H9 (cell line): ENCODE measurements around the gene MORN3. TPM values are rescaled to one million over a fixed set of nuclear protein-coding genes. Genes with fewer than 3 reads are reported as not detected.

ENCODE experiments used
- DNase-seq: peaks from one replicate; pipeline ENCODE4 v3.0.0-alpha.2; 2017
- H2AFZ ChIP-seq: one replicate; pipeline ENCODE4 v1.6.1; 2013; ENCODE audit warnings: mild to moderate bottlenecking, low read length, control low read depth, moderate library complexity
- H2AK5ac ChIP-seq: 2 replicates; pipeline ENCODE4 v1.6.1; 2013; ENCODE audit warnings: low read length, control low read depth, mixed read lengths; ENCODE audit not compliant: insufficient read length
- H2BK120ac ChIP-seq: one replicate; pipeline ENCODE4 v1.6.1; 2013; ENCODE audit warnings: low read depth, mild to moderate bottlenecking, low read length, control low read depth, inconsistent platforms; ENCODE audit not compliant: poor library complexity, severe bottlenecking
- H2BK12ac ChIP-seq: 2 replicates; pipeline ENCODE4 v1.6.1; 2013; ENCODE audit warnings: low read length, control low read depth, mixed read lengths, low read depth; ENCODE audit not compliant: insufficient read length
- H2BK15ac ChIP-seq: 2 replicates; pipeline ENCODE4 v1.6.1; 2013; ENCODE audit warnings: low read depth, low read length, control low read depth
- H2BK20ac ChIP-seq: one replicate; pipeline ENCODE4 v1.6.1; 2013; ENCODE audit warnings: low read depth, mild to moderate bottlenecking, low read length, control low read depth, inconsistent platforms; ENCODE audit not compliant: poor library complexity, severe bottlenecking
- H2BK5ac ChIP-seq: 2 replicates; pipeline ENCODE4 v1.6.1; 2013; ENCODE audit warnings: low read length, control low read depth, mixed read lengths; ENCODE audit not compliant: insufficient read length
- H3K14ac ChIP-seq: 2 replicates; pipeline ENCODE4 v1.6.1; 2013; ENCODE audit warnings: low read length, control low read depth; ENCODE audit not compliant: insufficient read depth
- H3K18ac ChIP-seq: 2 replicates; pipeline ENCODE4 v1.6.1; 2013; ENCODE audit warnings: low read depth, mild to moderate bottlenecking, mixed read lengths, low read length, control low read depth; ENCODE audit not compliant: insufficient read length
- H3K23ac ChIP-seq: 2 replicates; pipeline ENCODE4 v1.6.1; 2013; ENCODE audit warnings: low read length, control low read depth, mixed read lengths, low read depth; ENCODE audit not compliant: insufficient read length
- H3K23me2 ChIP-seq: 2 replicates; pipeline ENCODE4 v1.6.1; 2013; ENCODE audit warnings: low read depth, mild to moderate bottlenecking, mixed read lengths, low read length, control low read depth; ENCODE audit not compliant: insufficient read length, poor library complexity, severe bottlenecking
- H3K27ac ChIP-seq: 2 replicates; pipeline ENCODE4 v1.5.1; 2013; ENCODE audit warnings: low read length, control low read depth, mixed read lengths, low read depth; ENCODE audit not compliant: insufficient read length
- H3K27me3 ChIP-seq: 2 replicates; pipeline ENCODE4 v1.6.1; 2013; ENCODE audit warnings: low read length, control low read depth, inconsistent platforms; ENCODE audit not compliant: insufficient read depth
- H3K4ac ChIP-seq: 2 replicates; pipeline ENCODE4 v1.6.1; 2013; ENCODE audit warnings: low read depth, mild to moderate bottlenecking, control low read depth, inconsistent platforms, low read length, moderate library complexity
- H3K4me1 ChIP-seq: 2 replicates; pipeline ENCODE4 v1.6.1; 2013; ENCODE audit warnings: low read length, control low read depth, inconsistent platforms; ENCODE audit not compliant: insufficient read depth
- H3K4me2 ChIP-seq: 2 replicates; pipeline ENCODE4 v1.6.1; 2013; ENCODE audit warnings: low read length, control low read depth, mixed read lengths; ENCODE audit not compliant: insufficient read length, insufficient read depth
- H3K56ac ChIP-seq: 2 replicates; pipeline ENCODE4 v1.6.1; 2013; ENCODE audit warnings: low read depth, mild to moderate bottlenecking, mixed read lengths, low read length, control low read depth; ENCODE audit not compliant: insufficient read length
- H3K79me1 ChIP-seq: 2 replicates; pipeline ENCODE4 v1.6.1; 2013; ENCODE audit warnings: low read depth, mild to moderate bottlenecking, moderate library complexity, low read length, control low read depth, inconsistent platforms; ENCODE audit not compliant: insufficient read depth, poor library complexity, severe bottlenecking
- H3K79me2 ChIP-seq: 2 replicates; pipeline ENCODE4 v1.6.1; 2013; ENCODE audit warnings: low read length, control low read depth, inconsistent platforms; ENCODE audit not compliant: insufficient read depth
- H3K9ac ChIP-seq: 2 replicates; pipeline ENCODE4 v1.6.1; 2013; ENCODE audit warnings: low read length, control low read depth, mixed read lengths; ENCODE audit not compliant: insufficient read length; ENCODE audit errors: extremely low read depth
- H3K9me3 ChIP-seq: one replicate; pipeline ENCODE4 v1.6.1; 2013; ENCODE audit warnings: low read depth, low read length, inconsistent platforms; ENCODE audit not compliant: control insufficient read depth
- H3T11ph ChIP-seq: one replicate; pipeline ENCODE4 v1.6.1; 2013; ENCODE audit warnings: mild to moderate bottlenecking, low read length, control low read depth, inconsistent platforms
- H4K20me1 ChIP-seq: one replicate; pipeline ENCODE4 v1.6.1; 2013; ENCODE audit not compliant: control insufficient read depth, insufficient read length, insufficient read depth
- H4K5ac ChIP-seq: 2 replicates; pipeline ENCODE4 v1.6.1; 2013; ENCODE audit warnings: low read depth, mild to moderate bottlenecking, mixed read lengths, low read length, control low read depth; ENCODE audit not compliant: insufficient read length
- H4K8ac ChIP-seq: replicated peaks from 2 replicates; pipeline ENCODE4 v1.6.1; 2013; ENCODE audit warnings: low read length, control low read depth, mixed read lengths, low read depth; ENCODE audit not compliant: insufficient read length
- H4K91ac ChIP-seq: 2 replicates; pipeline ENCODE4 v1.6.1; 2013; ENCODE audit warnings: low read depth, mild to moderate bottlenecking, moderate library complexity, mixed read lengths, low read length, control low read depth; ENCODE audit not compliant: insufficient read length
- H3K27ac Mint-ChIP-seq, 3 experiments: 2 replicates in 2 of 3; 3 replicates in 1 of 3; pipeline ENCODE4 v1.8.0; 2020 to 2021; ENCODE audit warnings: mixed read lengths in 3 of 3, mild to moderate bottlenecking in 1 of 3, moderate library complexity in 1 of 3
- H3K27me3 Mint-ChIP-seq: 2 replicates; pipeline ENCODE4 v1.8.0; 2021; ENCODE audit warnings: low read depth, mild to moderate bottlenecking, moderate library complexity, mixed read lengths
- H3K36me3 Mint-ChIP-seq, 3 experiments: 2 replicates in 2 of 3; 3 replicates in 1 of 3; pipeline ENCODE4 v1.8.0; 2020 to 2021; ENCODE audit warnings: low read depth in 3 of 3, mixed read lengths in 3 of 3; ENCODE audit not compliant: insufficient read depth in 1 of 3
- H3K4me1 Mint-ChIP-seq, 2 experiments: 2 replicates each; pipeline ENCODE4 v1.8.0; 2020; ENCODE audit warnings: mixed read lengths in 2 of 2
- H3K4me3 Mint-ChIP-seq, 2 experiments: 2 replicates in 1 of 2; 3 replicates in 1 of 2; pipeline ENCODE4 v1.8.0; 2020 to 2021; ENCODE audit warnings: mild to moderate bottlenecking in 2 of 2, mixed read lengths in 2 of 2, moderate library complexity in 1 of 2
- H3K9me3 Mint-ChIP-seq, 2 experiments: 2 replicates in 1 of 2; 3 replicates in 1 of 2; pipeline ENCODE4 v1.8.0; 2020; ENCODE audit warnings: mild to moderate bottlenecking in 2 of 2, mixed read lengths in 2 of 2, moderate library complexity in 1 of 2
- total RNA-seq: library from RNA; stranded (reverse); gene quantifications from 2 replicates; pipeline ENCODE4 v1.2.1, GENCODE V29; 2021
- TF ChIP-seq, protein P1 (sequence below): fragments of 200-600 bp; sonication (generic); conservative IDR thresholded peaks from 3 replicates; pipeline ENCODE4 v1.8.0; 2021; ENCODE audit warnings: antibody characterized with exemption, mild to moderate bottlenecking

Gene MORN3
- total RNA-seq, 1 experiment from 2014 or later, result 0.37 TPM

DNA sequence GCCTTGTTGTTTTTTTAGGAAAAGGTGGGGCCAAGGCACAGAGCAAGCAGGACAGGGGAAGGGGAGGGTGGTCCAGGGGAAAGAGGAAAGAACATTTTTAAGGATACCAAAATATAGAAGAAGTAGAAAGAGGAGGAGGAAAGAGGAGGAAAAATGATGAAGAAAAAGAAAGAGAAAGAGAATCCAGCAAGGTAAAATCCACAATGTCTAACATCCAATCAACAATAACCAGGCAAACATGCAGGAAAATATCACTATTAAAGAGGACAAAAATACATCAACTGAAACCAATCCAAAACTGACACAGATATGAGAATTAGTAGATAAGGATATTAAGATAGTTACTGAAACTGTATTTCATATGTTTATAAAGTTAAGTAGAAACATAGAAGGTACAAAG lies 36.1 kb upstream of the MORN3 start:
- Mint-ChIP-seq H3K4me3 (no peak overlapping the region), H3K36me3 (no peaks in the 10 kb centered on the region; a peak in 1 of 7 replicates), H3K27me3 (peaks cover 7% of the 10 kb centered on the region), H3K27ac (no peak overlapping the region), H3K9me3 (peaks cover 0 to 5% of the 10 kb centered on the region in 2 experiments; a peak in 1 of 5 replicates), H3K4me1 (peaks cover 0 to 3% of the 10 kb centered on the region in 2 experiments; a peak in 2 of 4 replicates)
- TF ChIP-seq, protein P1, sequence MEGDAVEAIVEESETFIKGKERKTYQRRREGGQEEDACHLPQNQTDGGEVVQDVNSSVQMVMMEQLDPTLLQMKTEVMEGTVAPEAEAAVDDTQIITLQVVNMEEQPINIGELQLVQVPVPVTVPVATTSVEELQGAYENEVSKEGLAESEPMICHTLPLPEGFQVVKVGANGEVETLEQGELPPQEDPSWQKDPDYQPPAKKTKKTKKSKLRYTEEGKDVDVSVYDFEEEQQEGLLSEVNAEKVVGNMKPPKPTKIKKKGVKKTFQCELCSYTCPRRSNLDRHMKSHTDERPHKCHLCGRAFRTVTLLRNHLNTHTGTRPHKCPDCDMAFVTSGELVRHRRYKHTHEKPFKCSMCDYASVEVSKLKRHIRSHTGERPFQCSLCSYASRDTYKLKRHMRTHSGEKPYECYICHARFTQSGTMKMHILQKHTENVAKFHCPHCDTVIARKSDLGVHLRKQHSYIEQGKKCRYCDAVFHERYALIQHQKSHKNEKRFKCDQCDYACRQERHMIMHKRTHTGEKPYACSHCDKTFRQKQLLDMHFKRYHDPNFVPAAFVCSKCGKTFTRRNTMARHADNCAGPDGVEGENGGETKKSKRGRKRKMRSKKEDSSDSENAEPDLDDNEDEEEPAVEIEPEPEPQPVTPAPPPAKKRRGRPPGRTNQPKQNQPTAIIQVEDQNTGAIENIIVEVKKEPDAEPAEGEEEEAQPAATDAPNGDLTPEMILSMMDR, result no peak
- H4K5ac ChIP-seq, result no peak overlapping the region
- H2AK5ac ChIP-seq, result no peak overlapping the region
- no peak overlapping the region for H2BK5ac ChIP-seq
- H2AFZ ChIP-seq, result no peak overlapping the region
- no peak overlapping the region for H3K27ac ChIP-seq
- no peaks in the 10 kb centered on the region for H3K4me1 ChIP-seq
- no peak overlapping the region for H3K18ac ChIP-seq
- H4K8ac ChIP-seq, result no peak overlapping the region
- no peak overlapping the region for H3K56ac ChIP-seq
- no peaks in the 10 kb centered on the region for H3K79me2 ChIP-seq
- no peak overlapping the region for H3K14ac ChIP-seq
- no peak overlapping the region for H3K23ac ChIP-seq
- H4K91ac ChIP-seq, result no peak overlapping the region
- no peak overlapping the region for H2BK20ac ChIP-seq
- H2BK120ac ChIP-seq, result no peak overlapping the region
- H3K27me3 ChIP-seq, result no peaks in the 10 kb centered on the region
- H3K9me3 ChIP-seq, result no peaks in the 10 kb centered on the region
- no peak overlapping the region for H2BK12ac ChIP-seq
- no peak overlapping the region for H3K9ac ChIP-seq
- H3T11ph ChIP-seq, result no peak overlapping the region
- no peak for DNase-seq
- H2BK15ac ChIP-seq, result no peak overlapping the region
- H3K79me1 ChIP-seq, result no peaks in the 10 kb centered on the region
- no peaks in the 10 kb centered on the region for H3K23me2 ChIP-seq
- no peaks in the 10 kb centered on the region for H4K20me1 ChIP-seq
- no peak overlapping the region for H3K4me2 ChIP-seq
- no peak overlapping the region for H3K4ac ChIP-seq
